Measurements from ENCODE around the gene APOA4.
"Not testable (repeated sequence)": the region's sequence is repeated elsewhere in the genome, so short reads cannot be mapped to it uniquely, and the experiment has no call there.

Gene APOA4

GRCh38 chr11:116828632-116829524, 5.8 kb upstream of the APOA4 start:
- DNase-seq = no peak

- DNase-seq = no peak
Observed at GRCh38 chr11:116827461-116827860, 4.4 kb upstream of the APOA4 start.

- DNase-seq = no peak
Observed at GRCh38 chr11:116826751-116827431, 3.8 kb upstream of the APOA4 start.

GRCh38 chr11:116825854-116826750, 3.0 kb upstream of the APOA4 start:
- DNase-seq = no peak

GRCh38 chr11:116825434-116825833, 2.3 kb upstream of the APOA4 start:
- no peak for DNase-seq

- DNase-seq = no peak
Observed at GRCh38 chr11:116822575-116822974, 529 bp downstream of the APOA4 start.

- no peak for DNase-seq
Observed at GRCh38 chr11:116821050-116821918, 1.8 kb downstream of the APOA4 start.

GRCh38 chr11:116819049-116819448, 4.1 kb downstream of the APOA4 start:
- DNase-seq = no peak

- no peak for DNase-seq
Observed at GRCh38 chr11:116814502-116814901, 8.6 kb downstream of the APOA4 start.

- no peak for DNase-seq
Observed at GRCh38 chr11:116813781-116814471, 9.2 kb downstream of the APOA4 start.

- no peak for DNase-seq
Observed at GRCh38 chr11:116813170-116813569, 9.9 kb downstream of the APOA4 start.

GRCh38 chr11:116812109-116812508, 11.0 kb downstream of the APOA4 start:
- no peak for DNase-seq

- DNase-seq = no peak
Observed at GRCh38 chr11:116811194-116811593, 11.9 kb downstream of the APOA4 start.

GRCh38 chr11:116808262-116809175, 14.6 kb downstream of the APOA4 start:
- DNase-seq = no peak

- no peak for DNase-seq
Observed at GRCh38 chr11:116807601-116808261, 15.4 kb downstream of the APOA4 start.

GRCh38 chr11:116804001-116804400, 19.1 kb downstream of the APOA4 start:
- DNase-seq = no peak

GRCh38 chr11:116801662-116802061, 21.4 kb downstream of the APOA4 start:
- not testable (repeated sequence) for DNase-seq

- no peak for DNase-seq
Observed at GRCh38 chr11:116800610-116801009, 22.5 kb downstream of the APOA4 start.

- no peak for DNase-seq
Observed at GRCh38 chr11:116798368-116798767, 24.7 kb downstream of the APOA4 start.

- DNase-seq = no peak
Observed at GRCh38 chr11:116797816-116798215, 25.3 kb downstream of the APOA4 start.

All from NCI-H446 treated with DMSO at 0.1 percent for 48 hours (cell line).